GM18526 (cell line): ENCODE data around the gene ANKS6.
A peak's percentile ranks its signal among the peaks of the same experiment; 100 is the strongest.

Experiments used
- POLR2A ChIP-seq: IDR thresholded peaks from 3 replicates; pipeline ENCODE4 v1.6.1; 2011; ENCODE audit not compliant: insufficient read length; ENCODE audit errors: extremely low read depth

ANKS6 gene

DNA sequence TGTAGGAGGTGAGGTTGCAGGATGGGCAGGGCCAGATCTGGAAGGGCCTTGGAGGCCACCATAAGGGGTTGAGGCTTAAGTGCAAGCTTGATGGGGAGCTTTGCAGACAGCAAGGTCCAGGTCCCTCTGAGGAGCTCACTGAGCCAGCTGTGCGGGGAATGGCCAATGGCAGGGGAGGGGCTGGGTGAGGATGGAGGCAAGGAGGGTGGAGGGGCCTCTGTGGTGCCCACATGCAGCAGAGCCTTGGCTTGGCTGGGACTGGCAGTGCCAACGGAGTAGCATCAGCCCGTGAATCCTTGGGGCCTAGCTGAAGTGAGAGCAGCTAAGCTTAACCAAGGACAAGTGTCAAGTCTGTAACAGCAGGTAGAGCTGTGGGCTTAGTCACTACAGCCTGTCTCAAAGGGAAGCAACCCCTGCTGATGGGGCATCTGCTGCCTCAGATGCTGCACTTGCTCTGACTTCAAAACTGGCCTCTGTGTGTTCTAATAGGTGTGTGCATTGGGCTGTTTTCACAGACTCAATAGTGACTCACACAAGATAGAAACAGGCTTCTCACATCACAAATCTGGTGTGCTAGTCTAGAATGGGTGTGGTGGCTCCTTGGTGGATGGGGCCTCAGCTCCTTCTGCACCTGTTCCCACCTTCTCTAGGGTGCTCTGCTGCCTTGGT is 27.4 kb upstream of the ANKS6 start:
- no peak for TF ChIP-seq POLR2A

DNA sequence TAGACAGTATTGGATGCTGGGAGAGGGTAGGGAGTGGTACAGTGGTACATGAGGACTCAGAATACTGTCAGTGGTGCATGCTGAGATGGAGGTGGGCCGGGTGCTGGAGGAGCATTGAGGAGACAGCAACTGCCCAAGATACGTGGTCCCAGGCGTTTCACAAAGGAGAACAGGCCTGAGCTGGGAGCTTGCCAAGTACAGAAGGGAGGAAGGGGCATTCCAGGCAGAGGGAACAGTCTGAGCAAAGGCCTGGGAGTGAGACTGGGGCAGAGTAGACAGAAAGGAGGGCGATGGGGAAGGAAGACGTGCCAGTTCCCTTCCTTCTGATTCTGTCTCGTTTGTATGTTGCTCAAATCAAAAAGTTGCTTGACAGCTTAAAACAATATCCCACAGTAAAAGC is 26.3 kb upstream of the ANKS6 start:
- TF ChIP-seq POLR2A = no peak

DNA sequence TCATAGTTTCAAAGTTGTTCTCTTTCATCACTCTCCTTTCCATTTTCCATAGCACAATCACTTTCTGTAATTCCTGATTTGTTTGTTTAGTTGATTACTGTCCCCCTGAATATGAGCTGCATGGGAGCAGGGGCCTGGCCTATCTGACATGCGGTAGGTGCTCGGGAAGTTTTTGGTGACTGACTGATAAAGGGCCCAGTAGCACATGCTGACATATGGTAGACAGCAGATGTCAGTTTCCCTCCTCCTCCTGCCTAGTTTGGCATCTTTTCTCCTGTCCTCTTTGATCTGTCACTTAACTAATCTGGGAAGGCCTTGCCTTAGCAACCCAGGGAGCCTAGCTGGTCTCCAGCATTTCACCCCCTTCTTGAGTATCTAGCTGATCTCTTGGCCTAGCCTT is 25.5 kb upstream of the ANKS6 start:
- TF ChIP-seq POLR2A = no peak

DNA sequence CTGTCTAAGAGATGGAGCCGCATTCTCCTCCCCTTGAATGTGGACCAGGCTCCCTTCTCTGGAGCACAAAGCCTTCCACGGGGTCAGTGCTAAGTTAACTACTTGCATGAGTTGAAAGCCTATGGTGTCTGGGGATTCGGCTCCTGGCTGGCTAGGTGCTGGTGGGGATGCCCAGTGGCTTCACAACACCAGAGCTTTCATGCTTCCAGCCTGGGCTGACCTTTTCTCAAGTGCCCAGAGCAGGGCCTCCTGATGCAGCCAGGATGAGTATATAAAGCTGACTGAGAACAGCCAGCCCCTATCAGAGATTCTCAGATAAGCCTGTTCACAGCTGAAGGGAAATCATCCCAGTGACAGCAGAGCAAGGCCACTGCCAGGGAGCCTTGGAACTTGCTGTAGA is 22.9 kb upstream of the ANKS6 start:
- no peak for TF ChIP-seq POLR2A

DNA sequence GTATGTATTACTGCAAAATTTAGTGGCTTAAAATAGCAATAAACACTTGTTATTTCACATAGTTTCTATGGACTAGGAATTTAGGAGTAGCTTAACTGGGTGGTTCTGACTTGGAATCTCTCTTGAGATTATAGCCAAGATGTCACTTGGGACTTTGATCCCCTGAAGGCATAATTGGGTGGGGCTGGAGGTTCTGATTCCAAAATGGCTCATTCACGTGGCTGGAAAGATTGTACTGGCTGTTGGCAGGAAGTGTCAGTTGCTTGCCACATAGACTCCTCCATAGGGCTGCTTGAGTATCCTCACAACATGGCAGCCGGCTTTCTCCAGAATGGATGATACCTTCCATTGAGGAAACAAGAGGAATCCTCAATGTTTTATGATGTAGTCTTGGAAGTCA is 22.4 kb upstream of the ANKS6 start:
- no peak for TF ChIP-seq POLR2A

DNA sequence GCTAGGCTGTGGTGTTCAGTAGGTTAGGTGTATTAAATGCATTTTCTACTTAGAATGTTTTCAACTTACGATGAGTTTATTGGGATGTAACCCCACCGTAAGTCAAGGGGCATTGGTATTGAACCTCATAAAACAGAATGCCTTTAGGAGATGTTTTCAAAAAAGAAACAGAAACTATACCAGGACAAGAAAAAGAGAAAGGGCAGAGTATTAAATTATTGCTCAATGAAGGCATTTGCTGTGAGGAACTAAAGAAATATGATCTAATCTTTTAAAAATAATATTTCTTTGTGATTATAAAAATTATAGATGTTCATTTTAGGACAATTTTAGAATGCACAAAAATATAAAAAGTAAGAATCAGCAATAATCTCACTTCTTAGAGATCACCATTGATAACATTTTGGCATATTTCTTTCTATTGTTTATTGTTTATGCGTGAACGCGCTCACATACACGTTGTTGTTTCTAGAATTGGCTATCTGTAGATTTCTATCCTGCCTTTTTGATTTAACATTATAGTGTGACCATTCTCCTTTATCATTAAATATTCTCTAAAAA is 19.1 kb upstream of the ANKS6 start:
- no peak for TF ChIP-seq POLR2A

DNA sequence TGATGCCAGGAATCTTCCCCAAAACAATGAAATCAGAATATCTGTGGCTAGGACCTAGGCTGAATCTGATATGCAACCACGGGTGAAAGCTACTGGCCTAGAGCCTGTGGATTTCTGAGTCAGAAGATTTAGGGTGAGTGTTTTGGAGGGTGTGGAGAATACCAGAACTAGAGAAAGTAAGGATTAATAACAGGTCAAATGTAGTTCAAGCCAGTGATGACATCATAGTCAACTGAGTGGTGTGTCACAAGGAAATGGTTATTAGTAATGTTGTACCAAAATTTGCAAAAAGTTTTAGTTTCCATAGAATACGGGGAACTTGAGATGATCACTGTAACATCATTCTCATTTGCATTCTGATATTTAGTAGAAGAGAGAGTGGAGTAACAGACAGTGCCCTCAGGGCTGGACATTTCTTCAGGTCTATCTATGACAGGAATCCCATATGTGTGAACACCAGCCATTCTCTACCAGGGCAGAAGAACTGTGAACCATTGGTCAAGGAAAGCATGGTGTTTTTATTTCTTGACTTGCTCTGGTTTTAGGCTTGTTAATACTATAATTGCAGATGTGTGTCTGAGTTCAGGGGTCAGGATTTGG is 14.8 kb upstream of the ANKS6 start:
- no peak for TF ChIP-seq POLR2A

DNA sequence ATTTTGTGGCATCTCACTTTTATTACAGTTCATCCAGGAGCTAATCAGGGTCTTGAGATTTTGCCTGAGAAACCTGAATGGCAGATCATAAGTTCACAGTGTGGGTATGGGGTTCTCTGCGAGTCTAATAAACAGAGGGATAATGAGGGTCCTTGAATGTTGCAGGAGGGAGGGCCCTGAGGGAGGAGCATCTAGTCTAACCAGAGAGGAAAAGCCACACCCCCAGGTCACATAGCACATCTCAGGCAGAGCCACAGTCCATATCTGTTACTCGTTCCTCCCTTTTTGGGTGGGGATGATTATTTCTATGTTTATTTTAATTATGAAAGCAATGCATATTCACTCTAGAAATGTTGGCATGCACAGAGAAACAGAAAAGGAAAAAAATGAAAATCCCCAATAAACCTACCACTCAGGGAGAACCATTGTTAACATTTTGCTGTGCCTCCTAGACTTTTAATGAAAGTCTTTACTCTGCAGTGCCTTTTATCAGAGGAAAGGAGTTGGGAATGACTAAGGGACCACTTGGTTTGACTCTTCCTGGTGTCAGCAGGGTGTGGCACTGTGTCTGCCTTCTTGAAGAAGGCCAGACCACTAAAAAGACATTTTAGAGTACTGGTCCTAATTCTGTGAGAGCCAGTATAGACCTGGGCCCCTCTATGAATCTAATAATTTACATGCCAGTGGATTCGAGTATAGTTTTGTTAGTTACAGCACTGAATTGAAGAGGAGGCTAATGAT is 13.9 kb upstream of the ANKS6 start:
- TF ChIP-seq POLR2A = no peak

DNA sequence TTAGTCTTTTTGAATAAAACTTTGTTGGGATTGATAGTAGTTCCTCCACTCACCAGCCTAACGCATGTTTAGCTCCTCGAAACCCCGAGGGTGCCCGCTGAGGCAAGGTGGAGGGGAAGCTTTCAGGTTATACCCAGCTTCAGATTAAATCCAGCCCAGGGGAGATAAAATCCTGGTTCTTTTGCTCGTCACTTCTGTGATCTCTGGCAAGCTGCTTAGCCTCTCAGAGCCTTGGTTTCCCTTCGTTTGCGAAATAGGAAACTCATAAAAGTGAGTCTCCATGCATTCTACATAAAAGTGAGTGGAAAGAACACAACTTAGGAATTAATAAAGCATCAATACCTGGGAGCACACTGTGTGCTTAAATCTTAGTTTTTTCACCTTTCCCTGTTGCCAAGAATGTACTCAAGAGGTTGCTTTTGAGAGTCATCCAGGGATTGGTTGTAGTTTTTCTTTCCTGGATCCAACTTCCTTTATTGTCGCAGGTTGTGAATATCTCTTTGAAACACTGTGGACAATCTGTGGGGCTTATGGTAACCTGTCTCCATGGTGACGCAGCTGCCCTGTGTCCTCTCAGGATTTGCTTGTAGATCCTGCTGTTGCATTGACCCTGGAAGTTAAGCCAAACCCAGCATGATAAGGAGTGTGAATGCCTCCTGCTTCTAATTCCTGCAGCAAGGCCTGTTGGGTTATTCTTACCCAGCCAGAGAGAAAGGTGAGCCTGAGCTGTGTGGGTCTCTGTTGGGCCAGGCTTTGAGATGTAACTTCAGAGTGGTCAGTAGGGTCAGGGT is 13.2 kb upstream of the ANKS6 start:
- no peak for TF ChIP-seq POLR2A

DNA sequence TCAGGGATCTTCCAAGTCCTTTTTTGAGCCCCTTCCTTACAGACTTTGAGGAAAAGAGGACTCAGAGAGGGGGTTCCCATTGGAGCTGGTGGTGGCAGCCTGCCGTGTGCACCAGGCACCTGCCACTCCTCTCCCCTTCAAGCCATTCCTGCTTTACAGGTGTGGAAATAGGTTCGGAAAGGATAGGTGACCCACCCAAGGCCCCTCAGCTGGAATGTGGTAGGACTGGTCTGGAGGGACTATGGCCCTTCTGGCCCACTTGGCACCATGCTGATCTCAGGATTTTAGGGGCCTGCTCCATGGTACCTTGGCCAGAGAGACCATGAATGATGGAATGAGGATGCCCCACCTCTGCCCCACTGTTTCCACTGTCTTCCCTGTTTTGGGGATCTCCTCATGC is 12.5 kb upstream of the ANKS6 start:
- TF ChIP-seq POLR2A = no peak

DNA sequence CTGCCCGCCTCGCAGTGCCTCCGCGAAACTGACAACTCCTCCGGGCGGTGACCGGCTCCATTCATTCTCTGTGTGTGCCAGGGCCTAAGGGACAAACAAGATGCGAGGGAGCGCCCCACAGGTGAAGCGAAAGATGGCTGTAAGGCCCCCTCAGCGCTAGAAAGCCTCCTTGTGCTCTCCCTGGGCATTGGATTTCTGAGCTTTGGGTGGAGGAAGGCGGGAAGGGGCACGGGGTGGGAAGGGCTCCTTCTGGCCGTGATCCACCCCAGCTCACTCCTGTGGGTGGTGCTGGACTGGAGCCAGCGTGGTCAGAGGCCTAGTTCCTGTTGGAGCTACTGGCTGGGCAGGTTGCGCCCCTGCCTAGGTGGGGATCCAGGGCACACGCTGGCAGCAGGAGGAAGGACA is 12.1 kb upstream of the ANKS6 start:
- TF ChIP-seq POLR2A = no peak

DNA sequence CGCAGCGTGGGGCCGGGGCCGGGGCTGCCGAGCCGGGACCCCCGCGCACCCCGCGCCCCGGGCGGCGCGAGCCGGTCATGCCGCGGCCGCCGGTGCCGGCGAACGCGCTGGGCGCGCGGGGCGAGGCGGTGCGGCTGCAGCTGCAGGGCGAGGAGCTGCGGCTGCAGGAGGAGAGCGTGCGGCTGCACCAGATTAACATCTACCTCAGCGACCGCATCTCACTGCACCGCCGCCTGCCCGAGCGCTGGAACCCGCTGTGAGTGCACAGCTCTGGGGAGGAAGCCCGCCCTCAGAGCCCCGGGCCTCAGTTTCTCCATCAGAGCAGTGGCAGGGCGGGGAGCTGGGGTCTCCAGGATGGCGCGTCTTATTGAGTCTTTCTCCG is 11.4 kb upstream of the ANKS6 start:
- TF ChIP-seq POLR2A = no peak

DNA sequence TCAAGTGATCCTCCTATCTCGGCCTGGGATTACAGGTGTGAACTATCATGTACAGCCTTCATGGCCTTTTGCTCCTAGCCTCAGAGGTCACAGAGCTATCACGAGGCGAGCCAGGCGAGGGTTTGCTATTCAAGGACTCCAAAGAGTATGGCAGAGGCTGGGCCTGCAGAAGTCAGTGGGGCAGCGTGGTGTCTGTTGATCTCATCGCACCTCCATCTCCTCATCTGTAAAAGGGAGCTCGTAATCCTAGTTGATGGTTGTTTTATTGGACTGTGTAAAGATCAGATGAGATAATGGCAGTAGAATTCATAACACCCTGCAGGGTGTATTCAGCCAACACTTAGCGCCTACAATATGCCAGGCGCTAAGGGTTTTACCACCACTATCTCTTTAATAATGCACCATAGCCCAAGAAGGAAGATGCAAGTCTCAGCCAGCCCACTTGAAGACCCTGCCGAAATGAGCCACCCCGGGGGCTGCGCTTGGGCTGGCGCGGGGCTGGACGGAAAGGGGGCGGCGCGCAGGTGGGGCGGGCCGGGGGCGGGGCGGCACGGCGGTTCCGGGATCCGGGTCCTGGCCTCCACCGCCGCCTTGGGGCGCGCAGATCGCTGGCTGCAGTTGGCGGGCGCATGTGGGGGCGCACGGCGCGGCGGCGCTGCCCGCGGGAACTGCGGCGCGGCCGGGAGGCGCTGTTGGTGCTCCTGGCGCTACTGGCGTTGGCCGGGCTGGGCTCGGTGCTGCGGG is 10.9 kb upstream of the ANKS6 start, which contains the start of gene GALNT12:
GALNT12 (plus strand) TSS at position 601 of the 744 bp plus-strand sequence; CDS start at position 630, 29 bp downstream.
- TF ChIP-seq POLR2A = peak; percentile 46

DNA sequence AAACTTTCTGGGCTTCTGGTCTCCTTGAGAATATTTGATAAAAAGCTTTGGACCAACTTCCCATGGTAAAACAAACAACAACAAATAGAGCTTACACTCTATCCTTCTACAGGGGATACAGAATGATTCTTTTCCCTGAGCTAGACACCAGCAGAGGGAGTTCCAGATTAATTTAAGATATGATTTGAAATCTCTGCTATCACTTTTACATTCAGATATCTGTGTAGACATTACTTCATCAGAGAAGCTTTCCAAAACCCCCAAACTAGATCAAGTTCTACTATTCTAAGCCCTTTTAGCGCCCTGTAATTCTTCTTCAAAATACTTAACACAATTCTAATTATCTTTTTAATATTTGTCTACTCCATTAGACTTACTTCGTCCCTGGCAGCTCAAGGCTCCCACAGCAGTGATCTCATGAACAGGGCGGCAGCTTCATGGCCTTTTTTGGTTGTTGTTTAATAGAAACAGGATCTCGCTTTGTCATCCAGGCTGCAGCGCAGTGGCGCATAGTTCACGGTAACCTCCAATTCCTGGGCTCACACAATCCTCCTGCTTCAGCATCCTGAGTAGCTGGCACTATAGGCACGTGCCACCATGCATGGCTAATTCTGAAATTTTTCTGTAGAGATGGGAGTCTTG is 10.2 kb upstream of the ANKS6 start:
- no peak for TF ChIP-seq POLR2A
